ENCODE data around the gene SH2D1B.

The SH2D1B gene

GRCh38 chr1:162388083-162388594, 23.8 kb downstream of the SH2D1B start:
- peaks cover 10% of the 10 kb centered on the region for H3K4me1 ChIP-seq (ENCODE audit: control insufficient read depth, insufficient read depth, low read length)
- H3K9ac ChIP-seq (ENCODE audit: low read depth, low read length), result no peak overlapping the region
- no peak overlapping the region for H3K4me3 ChIP-seq (ENCODE audit: low read depth, low read length)
- H3K36me3 ChIP-seq (ENCODE audit: control insufficient read depth, insufficient read depth, low read length), result peaks cover 3% of the 10 kb centered on the region; the same call in 1 of the 2 replicates
- no peaks in the 10 kb centered on the region for H3K27me3 ChIP-seq (ENCODE audit: control insufficient read depth, insufficient read depth, low read length)
- H3K9me3 ChIP-seq (ENCODE audit: control insufficient read depth, insufficient read depth, low read length), result no peaks in the 10 kb centered on the region
- H3K27ac ChIP-seq (ENCODE audit: low read depth, low read length), result no peak overlapping the region

- no peak overlapping the region for H3K27ac ChIP-seq (ENCODE audit: low read depth, low read length)
- peaks cover 10% of the 10 kb centered on the region for H3K4me1 ChIP-seq (ENCODE audit: control insufficient read depth, insufficient read depth, low read length)
- peaks cover 7% of the 10 kb centered on the region; the same call in 1 of the 2 replicates for H3K36me3 ChIP-seq (ENCODE audit: control insufficient read depth, insufficient read depth, low read length)
- no peaks in the 10 kb centered on the region for H3K27me3 ChIP-seq (ENCODE audit: control insufficient read depth, insufficient read depth, low read length)
- no peak overlapping the region for H3K4me3 ChIP-seq (ENCODE audit: low read depth, low read length)
- no peaks in the 10 kb centered on the region for H3K9me3 ChIP-seq (ENCODE audit: control insufficient read depth, insufficient read depth, low read length)
- H3K9ac ChIP-seq (ENCODE audit: low read depth, low read length), result no peak overlapping the region
Observed at GRCh38 chr1:162387226-162388082, 24.5 kb downstream of the SH2D1B start.

DNA sequence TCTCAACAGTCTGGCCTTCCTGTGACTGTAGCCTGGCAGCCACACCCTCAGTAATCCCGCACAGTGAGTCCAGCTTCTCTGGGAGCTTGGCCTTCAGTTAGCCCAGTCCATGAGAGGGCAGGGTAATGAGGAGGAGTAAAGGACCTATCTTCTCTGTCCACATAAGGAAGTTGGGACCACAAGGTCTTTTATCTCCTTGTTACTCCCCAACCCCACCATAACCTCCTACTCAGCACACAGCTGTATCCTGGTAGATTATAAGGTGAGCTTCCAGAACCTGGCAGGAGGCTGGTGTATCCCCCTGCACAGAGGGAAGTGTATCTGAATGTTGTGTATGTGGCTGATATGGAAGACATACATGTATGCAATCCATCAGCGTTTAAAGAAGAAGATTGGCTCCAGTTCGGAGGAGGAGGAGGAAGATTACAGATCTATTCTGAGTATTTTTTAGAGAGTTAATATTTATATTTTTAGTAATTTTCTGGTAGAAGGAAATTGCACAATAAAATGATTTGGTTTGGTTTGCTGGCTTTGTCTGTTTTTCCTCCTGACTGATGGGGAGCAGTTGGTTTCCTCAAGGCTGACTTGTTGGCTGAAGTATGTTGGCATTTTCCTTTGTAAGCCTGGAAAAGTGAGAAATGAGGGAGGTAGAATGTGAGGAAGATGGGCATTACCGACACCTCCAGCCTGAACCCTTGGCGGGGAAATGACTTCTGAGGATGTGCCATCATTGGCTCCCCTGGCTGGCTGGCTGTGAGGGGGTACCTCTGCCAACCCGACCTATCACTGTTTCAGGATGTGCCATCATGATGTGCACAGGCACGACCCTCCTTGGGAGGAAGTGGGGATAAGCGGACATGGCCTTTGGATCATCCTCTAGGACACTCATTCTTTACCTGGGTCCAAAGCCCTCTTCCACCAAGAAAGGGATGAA, 25.4 kb downstream of the SH2D1B start:
- Histone ChIP-seq H3K9me3 (ENCODE audit: control insufficient read depth, insufficient read depth, low read length) (no peaks in the 10 kb centered on the region), H3K9ac (ENCODE audit: low read depth, low read length) (no peak overlapping the region), H3K4me1 (ENCODE audit: control insufficient read depth, insufficient read depth, low read length) (peaks cover 7% of the 10 kb centered on the region), H3K4me3 (ENCODE audit: low read depth, low read length) (no peak overlapping the region), H3K27ac (ENCODE audit: low read depth, low read length) (no peak overlapping the region), H3K36me3 (ENCODE audit: control insufficient read depth, insufficient read depth, low read length) (peaks cover 7% of the 10 kb centered on the region; the same call in 1 of the 2 replicates), H3K27me3 (ENCODE audit: control insufficient read depth, insufficient read depth, low read length) (no peaks in the 10 kb centered on the region)

DNA sequence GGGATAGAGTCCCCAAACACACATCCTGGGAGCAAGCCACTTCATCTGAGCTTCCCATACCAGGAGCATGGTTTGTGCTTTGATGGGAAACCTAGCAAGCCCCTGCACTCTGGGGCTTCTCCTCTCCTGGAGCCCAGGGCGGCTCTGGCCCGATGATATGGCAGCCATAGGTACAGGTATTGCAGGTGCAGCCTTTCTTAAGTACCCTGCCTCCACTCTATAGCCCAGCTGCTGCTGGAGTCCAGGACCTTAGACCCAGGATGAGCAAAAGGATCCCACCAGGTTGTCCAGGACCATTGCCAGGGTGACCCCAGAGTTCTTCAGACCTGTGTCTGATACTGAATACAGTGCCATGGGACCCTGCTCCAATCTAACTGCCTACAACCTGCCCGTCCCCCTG, 26.2 kb downstream of the SH2D1B start:
- Histone ChIP-seq H3K36me3 (ENCODE audit: control insufficient read depth, insufficient read depth, low read length) (peaks cover 7% of the 10 kb centered on the region; the same call in 1 of the 2 replicates), H3K9ac (ENCODE audit: low read depth, low read length) (no peak overlapping the region), H3K27ac (ENCODE audit: low read depth, low read length) (no peak overlapping the region), H3K4me3 (ENCODE audit: low read depth, low read length) (no peak overlapping the region), H3K27me3 (ENCODE audit: control insufficient read depth, insufficient read depth, low read length) (no peaks in the 10 kb centered on the region), H3K4me1 (ENCODE audit: control insufficient read depth, insufficient read depth, low read length) (peaks cover 3% of the 10 kb centered on the region; the same call in 1 of the 2 replicates), H3K9me3 (ENCODE audit: control insufficient read depth, insufficient read depth, low read length) (no peaks in the 10 kb centered on the region)

- H3K9me3 ChIP-seq (ENCODE audit: control insufficient read depth, insufficient read depth, low read length), result no peaks in the 10 kb centered on the region
- H3K4me3 ChIP-seq (ENCODE audit: low read depth, low read length), result no peak overlapping the region
- H3K27me3 ChIP-seq (ENCODE audit: control insufficient read depth, insufficient read depth, low read length), result no peaks in the 10 kb centered on the region
- peaks cover 3% of the 10 kb centered on the region; the same call in 1 of the 2 replicates for H3K4me1 ChIP-seq (ENCODE audit: control insufficient read depth, insufficient read depth, low read length)
- peaks cover 7% of the 10 kb centered on the region; the same call in 1 of the 2 replicates for H3K36me3 ChIP-seq (ENCODE audit: control insufficient read depth, insufficient read depth, low read length)
- no peak overlapping the region for H3K27ac ChIP-seq (ENCODE audit: low read depth, low read length)
- no peak overlapping the region for H3K9ac ChIP-seq (ENCODE audit: low read depth, low read length)
Observed at GRCh38 chr1:162385280-162385623, 26.7 kb downstream of the SH2D1B start.

DNA sequence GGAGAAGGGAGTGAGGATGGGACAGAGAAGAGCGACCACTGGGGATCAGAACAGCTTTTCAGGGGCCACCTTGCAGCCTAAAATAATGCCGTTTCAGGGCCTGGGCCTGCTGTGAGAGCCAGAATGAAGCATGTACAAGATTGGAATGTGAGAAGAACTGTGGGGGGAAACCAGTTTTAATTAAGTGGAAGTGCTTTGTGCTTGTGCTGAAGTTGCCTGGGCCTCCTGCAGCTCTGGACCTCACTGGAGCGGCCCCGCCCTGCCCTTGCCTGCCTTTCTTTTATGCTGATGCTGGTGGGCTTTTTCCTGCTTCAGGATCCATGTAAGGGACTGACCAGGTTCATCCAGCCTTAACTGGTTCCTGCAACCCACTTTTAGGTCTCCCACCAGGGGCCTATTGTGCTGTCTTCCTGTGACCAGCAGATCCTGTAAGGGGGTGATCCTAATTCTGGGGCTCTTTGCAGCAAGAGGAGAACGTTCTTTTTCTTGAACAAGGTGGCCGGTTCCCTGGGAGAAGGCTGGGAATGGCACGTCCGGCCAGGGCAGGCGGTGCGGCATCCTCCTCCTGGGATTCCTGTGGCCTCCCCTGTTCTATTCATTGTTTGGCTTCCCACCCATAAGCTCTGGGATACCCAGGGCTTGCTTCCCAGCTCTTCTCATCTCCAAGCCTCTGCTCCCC, 27.2 kb downstream of the SH2D1B start:
- Histone ChIP-seq H3K9ac (ENCODE audit: low read depth, low read length) (no peak overlapping the region), H3K36me3 (ENCODE audit: control insufficient read depth, insufficient read depth, low read length) (peaks cover 7% of the 10 kb centered on the region; the same call in 1 of the 2 replicates), H3K4me1 (ENCODE audit: control insufficient read depth, insufficient read depth, low read length) (peaks cover 3% of the 10 kb centered on the region; the same call in 1 of the 2 replicates), H3K27ac (ENCODE audit: low read depth, low read length) (no peak overlapping the region), H3K27me3 (ENCODE audit: control insufficient read depth, insufficient read depth, low read length) (no peaks in the 10 kb centered on the region), H3K9me3 (ENCODE audit: control insufficient read depth, insufficient read depth, low read length) (no peaks in the 10 kb centered on the region), H3K4me3 (ENCODE audit: low read depth, low read length) (no peak overlapping the region)

- Histone ChIP-seq H3K27ac (ENCODE audit: low read depth, low read length) (no peak overlapping the region), H3K4me3 (ENCODE audit: low read depth, low read length) (no peak overlapping the region), H3K36me3 (ENCODE audit: control insufficient read depth, insufficient read depth, low read length) (peaks cover 7% of the 10 kb centered on the region; the same call in 1 of the 2 replicates), H3K4me1 (ENCODE audit: control insufficient read depth, insufficient read depth, low read length) (peaks cover 3% of the 10 kb centered on the region; the same call in 1 of the 2 replicates), H3K9ac (ENCODE audit: low read depth, low read length) (no peak overlapping the region), H3K9me3 (ENCODE audit: control insufficient read depth, insufficient read depth, low read length) (no peaks in the 10 kb centered on the region), H3K27me3 (ENCODE audit: control insufficient read depth, insufficient read depth, low read length) (no peaks in the 10 kb centered on the region)
Observed at GRCh38 chr1:162384116-162384515, 27.8 kb downstream of the SH2D1B start.

DNA sequence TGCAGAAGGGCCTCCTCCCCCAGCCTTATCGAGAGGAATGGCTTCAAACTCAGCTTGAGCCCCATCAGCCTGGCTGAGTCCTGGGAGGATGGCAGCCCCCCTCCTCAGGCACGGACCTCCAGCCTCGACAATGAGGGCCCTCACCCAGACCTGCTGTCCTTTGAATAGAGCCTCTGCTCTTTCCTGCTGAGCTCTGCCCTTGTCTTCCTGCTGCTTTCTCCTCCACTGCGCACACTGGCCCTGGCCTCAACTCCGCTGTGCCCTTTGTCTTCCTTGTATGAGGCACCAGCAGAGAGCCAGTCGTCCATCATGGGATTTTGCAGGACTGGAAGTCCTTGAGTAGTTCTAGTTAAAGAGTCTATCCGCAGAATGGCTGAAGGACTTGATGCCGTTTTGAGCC, 28.4 kb downstream of the SH2D1B start:
- Histone ChIP-seq H3K36me3 (ENCODE audit: control insufficient read depth, insufficient read depth, low read length) (peaks cover 7% of the 10 kb centered on the region; the same call in 1 of the 2 replicates), H3K4me3 (ENCODE audit: low read depth, low read length) (no peak overlapping the region), H3K4me1 (ENCODE audit: control insufficient read depth, insufficient read depth, low read length) (no peaks in the 10 kb centered on the region; the same call in 1 of the 2 replicates), H3K9ac (ENCODE audit: low read depth, low read length) (no peak overlapping the region), H3K27ac (ENCODE audit: low read depth, low read length) (no peak overlapping the region), H3K27me3 (ENCODE audit: control insufficient read depth, insufficient read depth, low read length) (no peaks in the 10 kb centered on the region), H3K9me3 (ENCODE audit: control insufficient read depth, insufficient read depth, low read length) (no peaks in the 10 kb centered on the region)

GRCh38 chr1:162383091-162383490, 28.8 kb downstream of the SH2D1B start:
- no peak overlapping the region for H3K9ac ChIP-seq (ENCODE audit: low read depth, low read length)

More at GRCh38 chr1:162383091-162383490, 28.8 kb downstream of the SH2D1B start:
- H3K27ac ChIP-seq (ENCODE audit: low read depth, low read length), result no peak overlapping the region
- no peaks in the 10 kb centered on the region for H3K9me3 ChIP-seq (ENCODE audit: control insufficient read depth, insufficient read depth, low read length)
- H3K4me3 ChIP-seq (ENCODE audit: low read depth, low read length), result no peak overlapping the region
- H3K4me1 ChIP-seq (ENCODE audit: control insufficient read depth, insufficient read depth, low read length), result no peaks in the 10 kb centered on the region
- no peaks in the 10 kb centered on the region for H3K27me3 ChIP-seq (ENCODE audit: control insufficient read depth, insufficient read depth, low read length)
- H3K36me3 ChIP-seq (ENCODE audit: control insufficient read depth, insufficient read depth, low read length), result peaks cover 7% of the 10 kb centered on the region; the same call in 1 of the 2 replicates
